Measurements from ENCODE around the gene ATG9A.

GRCh38 chr2:219221957-219222518 is 7.4 kb downstream of the ATG9A start:
- no peak for TF ChIP-seq CTCF (IDR thresholded peaks at IDR 0.05; ENCODE audit: insufficient read depth, low read depth, low read length)
- TF ChIP-seq EZH2 (IDR thresholded peaks at IDR 0.05; ENCODE audit: insufficient read depth, low read length) = no peak

Measured in astrocyte (in vitro differentiated cells and primary cell).